Measurements from ENCODE around the gene PRDM16.

DNA sequence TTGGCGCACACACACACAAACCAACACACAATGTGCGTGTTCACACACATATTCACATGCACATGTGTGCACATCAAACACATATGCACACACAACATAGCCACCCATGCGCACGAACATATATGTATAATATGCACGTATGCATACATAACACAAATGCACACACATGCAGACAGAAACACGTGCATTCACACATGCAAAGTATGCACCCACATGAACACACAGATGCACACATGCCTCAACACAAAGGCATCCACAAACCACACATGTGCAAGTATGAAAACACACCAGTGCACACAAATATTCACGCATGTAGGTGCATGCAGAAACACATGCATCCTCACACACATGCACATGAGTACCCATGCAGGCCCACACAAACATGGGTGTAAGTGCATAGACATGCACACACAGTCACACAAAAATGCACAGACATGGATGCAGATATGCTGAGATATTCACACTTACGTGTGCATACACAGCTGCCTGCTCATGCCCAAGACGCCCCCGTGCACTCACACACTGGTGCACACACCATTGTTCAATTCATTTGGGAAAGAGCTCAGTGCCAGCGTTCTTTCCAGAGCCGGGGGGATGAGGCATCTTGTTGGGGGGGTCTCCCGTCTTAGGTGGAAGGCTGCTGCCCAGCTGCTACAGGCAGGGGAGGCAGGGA is 332.7 kb downstream of the PRDM16 start:
- TF ChIP-seq ZNF70 (CRISPR knock-in tag; IDR thresholded peaks at IDR 0.05) (no peak), ZFP30 (CRISPR knock-in tag; IDR thresholded peaks at IDR 0.05) (no peak), ZC3H10 (CRISPR knock-in tag; IDR thresholded peaks at IDR 0.05) (no peak)
- TF ChIP-seq, protein P1, sequence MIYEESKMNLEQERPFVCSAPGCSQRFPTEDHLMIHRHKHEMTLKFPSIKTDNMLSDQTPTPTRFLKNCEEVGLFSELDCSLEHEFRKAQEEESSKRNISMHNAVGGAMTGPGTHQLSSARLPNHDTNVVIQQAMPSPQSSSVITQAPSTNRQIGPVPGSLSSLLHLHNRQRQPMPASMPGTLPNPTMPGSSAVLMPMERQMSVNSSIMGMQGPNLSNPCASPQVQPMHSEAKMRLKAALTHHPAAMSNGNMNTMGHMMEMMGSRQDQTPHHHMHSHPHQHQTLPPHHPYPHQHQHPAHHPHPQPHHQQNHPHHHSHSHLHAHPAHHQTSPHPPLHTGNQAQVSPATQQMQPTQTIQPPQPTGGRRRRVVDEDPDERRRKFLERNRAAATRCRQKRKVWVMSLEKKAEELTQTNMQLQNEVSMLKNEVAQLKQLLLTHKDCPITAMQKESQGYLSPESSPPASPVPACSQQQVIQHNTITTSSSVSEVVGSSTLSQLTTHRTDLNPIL (CRISPR knock-in tag; IDR thresholded peaks at IDR 0.05; ENCODE audit: low read depth) = no peak
